ENCODE data around the gene ATG9B. TPM values are rescaled to one million over a fixed set of nuclear protein-coding genes. Genes with fewer than 3 reads are reported as not detected.

Gene ATG9B
- total RNA-seq, 2 donors from 2014 or later: not detected

GRCh38 chr7:150975536-150976319 lies 48.6 kb downstream of the ATG9B start:
- TF ChIP-seq, protein P1, sequence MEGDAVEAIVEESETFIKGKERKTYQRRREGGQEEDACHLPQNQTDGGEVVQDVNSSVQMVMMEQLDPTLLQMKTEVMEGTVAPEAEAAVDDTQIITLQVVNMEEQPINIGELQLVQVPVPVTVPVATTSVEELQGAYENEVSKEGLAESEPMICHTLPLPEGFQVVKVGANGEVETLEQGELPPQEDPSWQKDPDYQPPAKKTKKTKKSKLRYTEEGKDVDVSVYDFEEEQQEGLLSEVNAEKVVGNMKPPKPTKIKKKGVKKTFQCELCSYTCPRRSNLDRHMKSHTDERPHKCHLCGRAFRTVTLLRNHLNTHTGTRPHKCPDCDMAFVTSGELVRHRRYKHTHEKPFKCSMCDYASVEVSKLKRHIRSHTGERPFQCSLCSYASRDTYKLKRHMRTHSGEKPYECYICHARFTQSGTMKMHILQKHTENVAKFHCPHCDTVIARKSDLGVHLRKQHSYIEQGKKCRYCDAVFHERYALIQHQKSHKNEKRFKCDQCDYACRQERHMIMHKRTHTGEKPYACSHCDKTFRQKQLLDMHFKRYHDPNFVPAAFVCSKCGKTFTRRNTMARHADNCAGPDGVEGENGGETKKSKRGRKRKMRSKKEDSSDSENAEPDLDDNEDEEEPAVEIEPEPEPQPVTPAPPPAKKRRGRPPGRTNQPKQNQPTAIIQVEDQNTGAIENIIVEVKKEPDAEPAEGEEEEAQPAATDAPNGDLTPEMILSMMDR (IDR thresholded peaks at IDR 0.05): no peak
- H3K36me3 ChIP-seq: no peaks in the 10 kb centered on the region
- H3K27me3 ChIP-seq: peaks cover 0 to 7% of the 10 kb centered on the region in 2 donors
- DNase-seq (ENCODE audit: low spot score): no peak
- H3K4me1 ChIP-seq: peaks cover 0 to 83% of the 10 kb centered on the region in 2 donors
- H3K27ac ChIP-seq: peak overlapping the region; percentile 85 to 94
- no peaks in the 10 kb centered on the region for H3K9me3 ChIP-seq
- H3K4me3 ChIP-seq: peak overlapping the region in 1 of 2 donors; percentile 39

DNA sequence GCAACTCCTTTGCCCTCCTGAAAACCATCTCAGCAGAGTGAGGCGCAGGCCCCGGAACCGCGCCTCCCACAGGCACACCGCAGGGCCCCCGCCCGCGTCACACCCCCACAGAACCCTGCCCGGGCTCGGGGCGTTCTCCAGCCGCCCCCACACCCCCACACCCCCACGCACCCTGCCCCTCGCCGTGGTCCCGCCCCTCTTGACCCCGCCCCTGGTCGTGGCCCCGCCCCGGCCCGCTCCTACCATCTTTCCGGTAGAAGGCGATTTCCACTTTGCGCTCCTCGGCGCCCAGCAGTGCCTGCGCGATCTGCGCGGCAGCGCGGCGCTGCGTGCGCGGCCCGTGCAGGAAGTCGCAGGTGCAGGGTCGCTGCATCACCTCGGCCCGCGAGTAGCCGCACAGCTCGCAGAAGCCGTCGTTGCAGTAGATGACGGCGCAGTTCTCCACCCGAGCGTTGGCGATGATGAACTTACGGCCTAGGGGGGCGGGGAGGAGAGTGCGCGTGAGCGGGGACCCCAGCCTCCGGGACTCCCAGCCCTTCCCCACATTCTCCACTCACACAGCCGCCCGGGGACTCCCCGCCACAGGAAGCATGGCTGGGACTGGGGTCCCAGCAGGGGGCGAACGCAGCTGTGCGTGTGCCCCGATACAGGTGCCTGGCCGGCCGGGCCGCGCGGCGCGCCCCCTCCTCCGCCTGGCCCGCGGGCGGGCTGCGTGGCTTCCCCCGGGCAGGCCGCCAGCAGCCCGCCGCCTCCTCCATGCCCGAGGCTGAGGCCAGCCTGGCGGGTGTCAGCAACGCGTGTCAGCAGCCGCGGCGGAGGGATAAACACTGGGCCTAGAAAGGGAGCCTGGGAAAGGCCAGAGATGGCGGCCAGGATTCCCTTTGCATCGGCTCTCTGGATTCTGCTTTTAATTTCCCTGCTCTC lies 49.6 kb downstream of the ATG9B start:
- no peaks in the 10 kb centered on the region for H3K9me3 ChIP-seq
- no peak for DNase-seq (ENCODE audit: low spot score)
- peak overlapping the region in 1 of 2 donors; percentile 39 for H3K4me3 ChIP-seq
- H3K36me3 ChIP-seq: no peaks in the 10 kb centered on the region
- peak overlapping the region; percentile 85 to 94 for H3K27ac ChIP-seq
- peaks cover 0 to 86% of the 10 kb centered on the region in 2 donors for H3K4me1 ChIP-seq
- H3K27me3 ChIP-seq: peaks cover 0 to 7% of the 10 kb centered on the region in 2 donors
- TF ChIP-seq, protein P1 (IDR thresholded peaks at IDR 0.05): peak; percentile 18 to 48

GRCh38 chr7:150973571-150974451 lies 50.5 kb downstream of the ATG9B start:
- H3K4me1 ChIP-seq: peaks cover 0 to 86% of the 10 kb centered on the region in 2 donors
- no peak overlapping the region for H3K4me3 ChIP-seq
- no peaks in the 10 kb centered on the region for H3K9me3 ChIP-seq
- DNase-seq (ENCODE audit: low spot score): no peak
- H3K27me3 ChIP-seq: peaks cover 0 to 7% of the 10 kb centered on the region in 2 donors
- no peaks in the 10 kb centered on the region for H3K36me3 ChIP-seq
- H3K27ac ChIP-seq: peak overlapping the region; percentile 85 to 94
- TF ChIP-seq, protein P1 (IDR thresholded peaks at IDR 0.05): no peak

DNA sequence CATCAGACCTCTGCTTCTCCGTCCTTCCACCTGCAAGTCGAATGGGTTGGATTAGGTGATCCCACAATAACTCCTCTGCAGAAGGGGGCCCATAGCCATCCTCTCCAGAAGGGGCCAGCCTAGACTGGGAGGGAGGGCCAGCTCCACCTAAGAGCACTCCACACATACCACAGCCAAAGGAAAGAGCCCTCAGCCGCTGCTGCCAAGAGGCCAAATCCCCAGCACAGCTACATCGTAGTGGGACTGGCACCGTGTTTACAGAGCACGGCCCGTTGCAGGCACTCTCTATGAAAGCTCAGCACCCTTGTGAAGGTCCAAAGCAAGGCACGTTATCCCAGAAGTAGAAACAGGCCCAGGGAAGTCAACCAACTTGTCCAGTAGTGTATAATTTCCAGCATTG lies 51.6 kb downstream of the ATG9B start:
- H3K9me3 ChIP-seq: no peaks in the 10 kb centered on the region
- H3K4me3 ChIP-seq: no peak overlapping the region
- TF ChIP-seq, protein P1 (IDR thresholded peaks at IDR 0.05): no peak
- H3K27ac ChIP-seq: peak overlapping the region; percentile 85 to 94
- H3K4me1 ChIP-seq: peaks cover 0 to 91% of the 10 kb centered on the region in 2 donors
- no peak for DNase-seq (ENCODE audit: low spot score)
- H3K36me3 ChIP-seq: no peaks in the 10 kb centered on the region
- peaks cover 0 to 7% of the 10 kb centered on the region in 2 donors for H3K27me3 ChIP-seq

- peaks cover 0 to 7% of the 10 kb centered on the region in 2 donors for H3K27me3 ChIP-seq
- H3K36me3 ChIP-seq: no peaks in the 10 kb centered on the region
- no peak for DNase-seq (ENCODE audit: low spot score)
- no peaks in the 10 kb centered on the region for H3K9me3 ChIP-seq
- TF ChIP-seq, protein P1 (IDR thresholded peaks at IDR 0.05): no peak
- H3K27ac ChIP-seq: peak overlapping the region; percentile 85 to 94
- H3K4me3 ChIP-seq: no peak overlapping the region
- H3K4me1 ChIP-seq: peaks cover 0 to 84% of the 10 kb centered on the region in 2 donors
These were observed 52.2 kb downstream of the ATG9B start for GRCh38 chr7:150972023-150972468.
